Activated T-cell treated with anti-CD3 and anti-CD28 coated beads for 24 hours (primary cell): ENCODE data around the gene CCDC190.
"Not testable (repeated sequence)": the region's sequence is repeated elsewhere in the genome, so short reads cannot be mapped to it uniquely, and the experiment has no call there.

Experiments used
- DNase-seq: peaks from one replicate; pipeline ENCODE4 v3.0.0-alpha.2; 2020; ENCODE audit warnings: low read depth

The CCDC190 gene

DNA sequence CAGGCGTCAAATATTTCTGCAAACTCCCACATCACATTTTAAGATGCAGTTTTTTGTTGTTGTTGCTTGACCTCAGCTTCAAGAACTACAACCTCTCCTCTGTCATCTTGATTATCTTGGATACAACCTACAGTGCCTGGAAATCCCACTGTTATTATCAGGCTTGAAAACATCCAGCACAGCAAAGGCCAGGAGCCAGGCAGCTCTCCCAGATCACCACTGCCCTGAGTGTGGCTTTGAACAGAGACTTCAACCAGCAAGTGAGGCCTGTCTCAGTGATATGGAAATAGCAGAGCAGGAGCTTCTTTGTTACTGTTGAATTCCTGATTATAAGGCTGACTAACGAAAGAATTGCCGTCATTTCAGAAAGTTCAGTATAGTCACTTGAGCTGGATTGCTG, 28.5 kb downstream of the CCDC190 start:
- DNase-seq, result no peak

DNA sequence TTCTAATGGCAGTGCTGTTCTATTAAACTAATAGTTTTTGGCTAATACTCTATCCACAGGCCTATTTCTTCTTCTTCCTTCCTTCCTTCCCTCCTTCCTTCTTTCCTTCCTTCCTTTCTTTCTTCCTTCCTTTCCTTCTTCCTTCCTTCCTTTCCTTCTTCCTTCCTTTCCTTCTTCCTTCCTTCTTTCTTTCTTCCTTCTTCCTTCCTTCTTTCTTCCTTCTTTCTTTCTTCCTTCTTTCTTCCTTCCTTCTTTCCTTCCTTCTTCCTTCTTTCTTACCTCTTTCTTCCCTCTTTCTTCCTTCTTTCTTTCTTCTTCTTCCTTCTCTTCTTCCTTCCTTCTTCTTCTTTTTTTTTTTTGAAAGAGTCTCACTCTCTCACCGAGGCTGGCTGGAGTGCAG, 31.7 kb downstream of the CCDC190 start:
- DNase-seq, result no peak

DNA sequence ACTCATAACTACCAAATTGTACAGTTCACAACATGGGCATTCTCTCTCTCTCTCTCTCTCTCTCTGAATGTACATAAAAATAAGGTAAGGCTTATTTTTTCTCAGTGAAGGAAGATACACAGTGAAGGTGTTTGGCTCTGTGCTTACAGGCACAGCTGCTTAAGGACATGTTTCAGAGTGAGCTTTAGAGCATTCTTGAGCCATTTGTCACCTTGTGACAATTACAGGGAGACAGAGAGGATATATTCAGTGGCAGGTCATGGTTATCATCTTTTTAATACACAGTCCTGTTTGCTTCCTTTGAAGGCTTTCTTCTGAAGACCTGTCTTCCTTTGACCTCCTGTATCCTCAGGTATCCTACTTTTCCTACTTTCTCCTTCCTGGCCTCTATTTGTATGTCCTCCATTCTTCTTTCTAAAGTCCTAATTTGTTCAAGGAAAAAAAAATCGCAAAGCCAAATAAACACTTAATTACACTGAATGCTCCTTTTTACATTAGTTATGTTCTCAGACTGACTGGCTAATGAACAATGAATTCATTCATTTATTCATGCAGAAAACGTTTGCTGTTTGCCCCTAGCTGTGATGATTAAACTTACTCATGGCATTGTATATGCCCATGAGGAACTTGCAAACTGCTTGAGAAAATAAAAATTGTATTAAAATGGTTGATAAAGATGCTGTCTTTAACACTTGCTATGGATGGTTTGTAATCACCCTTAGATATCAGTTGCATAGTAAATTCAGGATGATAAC, 37.0 kb downstream of the CCDC190 start:
- no peak for DNase-seq

GRCh38 chr1:162823231-162823630, 37.7 kb downstream of the CCDC190 start:
- DNase-seq, result no peak

GRCh38 chr1:162822391-162823200, 38.4 kb downstream of the CCDC190 start:
- DNase-seq, result no peak

GRCh38 chr1:162818666-162819065, 42.3 kb downstream of the CCDC190 start:
- DNase-seq, result not testable (repeated sequence)

GRCh38 chr1:162818136-162818535, 42.8 kb downstream of the CCDC190 start:
- DNase-seq, result not testable (repeated sequence)

- DNase-seq, result not testable (repeated sequence)
These were observed 48.6 kb downstream of the CCDC190 start for GRCh38 chr1:162812357-162812756.

GRCh38 chr1:162807503-162807902, 53.5 kb downstream of the CCDC190 start:
- DNase-seq, result not testable (repeated sequence)
